Tibial nerve (tissue), 4 donors: ENCODE results near the gene HIVEP2. TPM values are rescaled to one million over a fixed set of nuclear protein-coding genes. Genes with fewer than 3 reads are reported as not detected.

Source experiments
- DNase-seq, 2 donors: peaks; one replicate each; pipeline ENCODE4 v3.0.0-alpha.2; 2019; ENCODE audit warnings: low spot score in 2 of 2
- H3K27ac ChIP-seq, 4 donors: fragments of 200-600 bp; sonication (generic) in 3 of 4; one replicate each; pipeline ENCODE4 v1.5.1; 2017 to 2019; ENCODE audit warnings: mild to moderate bottlenecking in 1 of 4
- H3K27me3 ChIP-seq, 2 donors: fragments of 200-600 bp; sonication (generic) in 1 of 2; one replicate each; pipeline versions ENCODE4 v1.5.1 to v1.6.0; 2017 to 2019
- H3K36me3 ChIP-seq, 3 donors: fragments of 200-600 bp; sonication (generic); one replicate each; pipeline ENCODE4 v1.5.1; 2018 to 2019
- H3K4me1 ChIP-seq, 4 donors: fragments of 200-600 bp; sonication (generic) in 3 of 4; one replicate each; pipeline ENCODE4 v1.5.1; 2017 to 2019
- H3K4me3 ChIP-seq, 4 donors: fragments of 200-600 bp; sonication (generic) in 3 of 4; one replicate each; pipeline ENCODE4 v1.5.1; 2017 to 2019; ENCODE audit warnings: mild to moderate bottlenecking in 1 of 4, moderate library complexity in 1 of 4
- H3K9me3 ChIP-seq, 4 donors: fragments of 200-600 bp; sonication (generic) in 3 of 4; one replicate each; pipeline ENCODE4 v1.5.1; 2017 to 2019
- CTCF ChIP-seq, 5 experiments: fragments of 200-600 bp in 3 of 5; fragments of 450-650 bp in 2 of 5; sonication (generic) in 3 of 5; IDR thresholded peaks; one replicate each; pipeline ENCODE4 v1.5.1; 2016 to 2019; ENCODE audit warnings: antibody characterized with exemption in 5 of 5, mild to moderate bottlenecking in 3 of 5, moderate library complexity in 2 of 5
- EP300 ChIP-seq, 2 donors: sonication (generic); formaldehyde crosslinking; IDR thresholded peaks; one replicate each; pipeline ENCODE4 v1.6.1; 2017; ENCODE audit warnings: antibody characterized with exemption in 2 of 2, mild to moderate bottlenecking in 1 of 2
- POLR2A ChIP-seq, 2 donors: fragments of 450-650 bp; IDR thresholded peaks; one replicate each; pipeline ENCODE4 v1.6.1; 2017; ENCODE audit warnings: antibody characterized with exemption in 2 of 2, mild to moderate bottlenecking in 2 of 2, moderate library complexity in 2 of 2
- WGBS, 2 donors: methylation state at CpG; one replicate each; pipeline ENCODE4 v1.1.5; 2018; 5-methylcytosine and 5-hydroxymethylcytosine counted together
- total RNA-seq, 4 donors: library from RNA; depleted of rRNA; stranded (reverse); fragments of >200 nt; gene quantifications; one replicate each; pipeline ENCODE4 v1.1.0, GENCODE V29; 2016

Gene HIVEP2
- total RNA-seq, 4 donors from 2014 or later = 15.9 to 24.0 (median 19.9) TPM

- Histone ChIP-seq H3K27me3 (no peaks in the 10 kb centered on the region), H3K9me3 (no peaks in the 10 kb centered on the region), H3K36me3 (no peaks in the 10 kb centered on the region), H3K4me3 (no peak overlapping the region), H3K4me1 (peaks cover 0 to 35% (median 21%) of the 10 kb centered on the region in 4 donors), H3K27ac (peak overlapping the region; percentile 97 to 98 (median 98))
- no peak for TF ChIP-seq POLR2A (IDR thresholded peaks at IDR 0.05)
- no peak for TF ChIP-seq EP300 (IDR thresholded peaks at IDR 0.05)
- no peak for TF ChIP-seq CTCF (IDR thresholded peaks at IDR 0.05)
- DNase-seq = no peak
- 64% methylated on average over 7 of the region's 7 CpGs for WGBS, 2 donors
These were observed 19.3 kb downstream of the HIVEP2 start for GRCh38 chr6:142925575-142926110.

DNA sequence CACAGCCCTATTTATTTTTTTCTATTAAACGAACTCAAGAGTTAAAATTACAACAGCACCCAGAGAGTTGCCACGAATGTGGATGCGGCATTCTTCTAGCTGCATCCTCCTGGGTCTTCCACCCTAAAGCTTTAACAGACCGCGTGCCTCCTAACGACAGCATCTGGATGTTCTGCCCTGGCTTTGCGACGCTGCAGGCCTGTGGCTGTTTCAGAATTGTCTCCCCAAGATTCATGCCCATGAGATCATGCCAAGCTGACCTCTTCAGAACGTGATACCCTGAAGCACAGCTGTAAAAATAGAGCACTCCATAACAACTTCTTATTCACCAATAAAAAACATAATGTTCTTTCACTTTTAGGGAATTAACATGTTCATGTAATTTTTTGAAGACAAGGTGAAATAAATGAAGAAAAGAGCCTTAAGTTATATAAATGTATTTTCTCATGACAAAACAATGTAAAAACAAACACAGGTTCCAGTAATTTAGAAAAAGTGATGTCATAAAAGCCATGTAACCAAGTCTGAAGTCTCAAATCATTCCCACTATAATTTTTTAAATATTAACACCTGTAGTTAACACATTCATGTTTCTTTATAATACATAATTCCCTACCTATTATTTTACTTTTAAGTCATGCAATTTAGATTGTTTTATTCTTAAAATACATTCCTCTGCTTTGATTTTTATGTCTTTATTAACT, 26.5 kb downstream of the HIVEP2 start:
- WGBS, 2 donors = 62 to 66% methylated on average over 9 of the region's 9 CpGs
- H3K36me3 ChIP-seq = no peaks in the 10 kb centered on the region
- H3K4me3 ChIP-seq = no peak overlapping the region
- TF ChIP-seq EP300 (IDR thresholded peaks at IDR 0.05) = no peak
- no peak for TF ChIP-seq CTCF (IDR thresholded peaks at IDR 0.05)
- no peak for TF ChIP-seq POLR2A (IDR thresholded peaks at IDR 0.05)
- H3K27me3 ChIP-seq = no peaks in the 10 kb centered on the region
- DNase-seq = no peak
- no peak overlapping the region for H3K27ac ChIP-seq
- H3K4me1 ChIP-seq = peaks cover 0 to 17% (median 0%) of the 10 kb centered on the region in 4 donors
- no peaks in the 10 kb centered on the region for H3K9me3 ChIP-seq

DNA sequence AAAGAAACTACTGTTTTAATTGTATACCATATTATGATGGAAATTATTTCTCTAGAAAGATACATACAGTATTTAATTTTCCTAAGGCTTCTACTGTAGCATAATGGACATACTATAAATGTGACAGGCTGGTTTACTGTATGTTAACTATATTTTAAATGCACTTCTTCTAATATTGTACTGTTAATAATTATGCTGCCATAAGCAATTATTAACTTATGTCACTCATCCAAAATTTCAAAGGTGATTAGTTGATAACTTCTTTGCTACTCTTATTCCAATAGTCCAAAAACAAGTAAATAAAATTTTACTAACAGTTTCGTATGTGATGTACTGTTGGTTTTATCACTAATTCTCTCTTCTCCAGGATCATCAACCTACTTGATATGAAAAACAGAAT, 28.1 kb downstream of the HIVEP2 start:
- no peaks in the 10 kb centered on the region for H3K27me3 ChIP-seq
- H3K36me3 ChIP-seq = no peaks in the 10 kb centered on the region
- no peaks in the 10 kb centered on the region for H3K9me3 ChIP-seq
- TF ChIP-seq EP300 (IDR thresholded peaks at IDR 0.05) (no peak), CTCF (IDR thresholded peaks at IDR 0.05) (no peak), POLR2A (IDR thresholded peaks at IDR 0.05) (no peak)
- peaks cover 0 to 17% (median 0%) of the 10 kb centered on the region in 4 donors for H3K4me1 ChIP-seq
- H3K4me3 ChIP-seq = no peak overlapping the region
- no peak for DNase-seq
- no peak overlapping the region for H3K27ac ChIP-seq
- 96% methylated on average over 1 of the region's 1 CpG for WGBS, 2 donors

GRCh38 chr6:142914937-142915697, 29.9 kb downstream of the HIVEP2 start:
- peaks cover 0 to 17% (median 0%) of the 10 kb centered on the region in 4 donors for H3K4me1 ChIP-seq
- no peak for DNase-seq
- TF ChIP-seq POLR2A (IDR thresholded peaks at IDR 0.05) = no peak
- TF ChIP-seq CTCF (IDR thresholded peaks at IDR 0.05) = no peak
- no peak for TF ChIP-seq EP300 (IDR thresholded peaks at IDR 0.05)
- no peaks in the 10 kb centered on the region for H3K27me3 ChIP-seq
- no peaks in the 10 kb centered on the region for H3K9me3 ChIP-seq
- WGBS, 2 donors = 95 to 98% methylated on average over 2 of the region's 2 CpGs
- H3K36me3 ChIP-seq = no peaks in the 10 kb centered on the region
- no peak overlapping the region for H3K27ac ChIP-seq
- no peak overlapping the region for H3K4me3 ChIP-seq

DNA sequence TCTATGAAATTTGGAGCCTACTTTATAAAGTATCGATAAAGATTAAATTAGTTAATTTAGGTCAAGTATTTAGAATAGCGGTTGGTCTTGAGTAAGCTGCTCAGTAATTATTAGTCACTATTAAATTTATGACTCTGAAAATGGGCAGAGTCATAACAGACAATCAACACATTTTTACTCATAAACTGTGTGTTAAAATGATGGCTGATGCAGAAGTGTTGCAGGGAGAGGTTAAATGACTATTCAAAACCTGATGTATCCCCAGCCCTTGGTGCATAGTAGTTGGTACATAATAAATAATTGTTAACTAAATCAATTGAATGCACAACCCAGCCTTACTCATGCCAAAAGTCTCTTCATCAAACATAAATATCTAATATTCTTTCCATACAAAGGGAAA, 30.6 kb downstream of the HIVEP2 start:
- no peak for DNase-seq
- 92 to 95% methylated on average over 2 of the region's 2 CpGs for WGBS, 2 donors
- no peak for TF ChIP-seq POLR2A (IDR thresholded peaks at IDR 0.05)

More for the DNA sequence above, 30.6 kb downstream of the HIVEP2 start:
- H3K4me1 ChIP-seq = peaks cover 0 to 16% (median 0%) of the 10 kb centered on the region in 4 donors
- no peaks in the 10 kb centered on the region for H3K27me3 ChIP-seq
- H3K27ac ChIP-seq = no peak overlapping the region
- no peaks in the 10 kb centered on the region for H3K9me3 ChIP-seq
- H3K36me3 ChIP-seq = no peaks in the 10 kb centered on the region
- no peak overlapping the region for H3K4me3 ChIP-seq
